GM12891 (cell line): ENCODE results near the gene TMEM258.

ENCODE experiments used
- DNase-seq: peaks from one replicate; pipeline ENCODE4 v3.0.0; 2011; ENCODE audit warnings: low spot score; ENCODE audit not compliant: insufficient read length
- FAIRE-seq: peaks from 2 replicates; lab custom pipeline; 2011; peaks lifted over from hg19 to GRCh38; lab: Jason Lieb, UNC
- PAX5 ChIP-seq: IDR thresholded peaks from 2 replicates; pipeline ENCODE4 v1.6.1; 2011; ENCODE audit warnings: low read length, moderate library complexity, mild to moderate bottlenecking; ENCODE audit not compliant: insufficient read depth, severe bottlenecking
- POLR2A ChIP-seq: IDR thresholded peaks from 2 replicates; pipeline ENCODE4 v1.6.1; 2011; ENCODE audit warnings: low read depth, low read length, control low read depth
- POLR2AphosphoS5 ChIP-seq: IDR thresholded peaks from 2 replicates; pipeline ENCODE4 v1.6.1; 2011; ENCODE audit warnings: low read depth, low read length, control low read depth
- POU2F2 ChIP-seq: IDR thresholded peaks from 2 replicates; pipeline ENCODE4 v1.6.1; 2011; ENCODE audit warnings: low read depth, mild to moderate bottlenecking, control low read depth, low read length, moderate library complexity
- SPI1 ChIP-seq: IDR thresholded peaks from 2 replicates; pipeline ENCODE4 v1.6.1; 2011; ENCODE audit warnings: low read depth, low read length, control low read depth
- TAF1 ChIP-seq: IDR thresholded peaks from 2 replicates; pipeline ENCODE4 v1.6.1; 2011; ENCODE audit warnings: low read depth, low read length, control low read depth

TMEM258 gene

GRCh38 chr11:61826930-61827570, 34.7 kb upstream of the TMEM258 start:
- FAIRE-seq (no peak), DNase-seq (peak; percentile 31)
- no peak; the same call in 1 of the 2 replicates for TF ChIP-seq POLR2AphosphoS5
- no peak for TF ChIP-seq TAF1
- no peak; the same call in 1 of the 2 replicates for TF ChIP-seq POLR2A
- peak; percentile 43 for TF ChIP-seq SPI1

- no peak for FAIRE-seq
Measured at GRCh38 chr11:61820174-61820573, 27.8 kb upstream of the TMEM258 start.

GRCh38 chr11:61817471-61818202, 25.2 kb upstream of the TMEM258 start:
- no peak for FAIRE-seq

More at GRCh38 chr11:61820174-61820573, 27.8 kb upstream of the TMEM258 start:
- TF ChIP-seq SPI1 (no peak), PAX5 (no peak), TAF1 (no peak)
- no peak for DNase-seq

GRCh38 chr11:61816736-61817455, 24.5 kb upstream of the TMEM258 start, which contains the start of gene FADS1:
Gene FADS1, minus strand, starts transcription at chr11:61817003. Its CDS starts 74 bp downstream, at chr11:61816929.
- TF ChIP-seq SPI1 = no peak
- no peak for TF ChIP-seq POU2F2
- no peak for TF ChIP-seq PAX5
- no peak for TF ChIP-seq POLR2AphosphoS5
- TF ChIP-seq TAF1 = no peak
- TF ChIP-seq POLR2A = no peak
- DNase-seq (peak; percentile 84), FAIRE-seq (peak; percentile 16)

More at GRCh38 chr11:61817471-61818202, 25.2 kb upstream of the TMEM258 start:
- no peak for DNase-seq
- no peak for TF ChIP-seq TAF1
- no peak for TF ChIP-seq POLR2A
- no peak for TF ChIP-seq PAX5
- no peak for TF ChIP-seq SPI1
- no peak for TF ChIP-seq POU2F2
- no peak for TF ChIP-seq POLR2AphosphoS5

GRCh38 chr11:61815790-61816735, 23.7 kb upstream of the TMEM258 start:
- FAIRE-seq (no peak), DNase-seq (peak; percentile 61)
- TF ChIP-seq POLR2AphosphoS5 (no peak), POU2F2 (no peak), POLR2A (no peak), TAF1 (no peak), SPI1 (no peak)

- peak; percentile 21; the same call in 1 of the 2 replicates for TF ChIP-seq POLR2AphosphoS5
- no peak for TF ChIP-seq POU2F2
- DNase-seq (peak; percentile 68), FAIRE-seq (peak; percentile 86)
Measured at GRCh38 chr11:61814958-61815789, 22.8 kb upstream of the TMEM258 start.

GRCh38 chr11:61814247-61814957, 22.0 kb upstream of the TMEM258 start:
- DNase-seq (no peak), FAIRE-seq (no peak)

More at GRCh38 chr11:61814247-61814957, 22.0 kb upstream of the TMEM258 start:
- TF ChIP-seq PAX5 (no peak), SPI1 (no peak), TAF1 (no peak; the same call in 1 of the 2 replicates), POU2F2 (no peak), POLR2A (no peak), POLR2AphosphoS5 (no peak)
